ENCODE results near the gene DNAAF2. TPM values are rescaled to one million over a fixed set of nuclear protein-coding genes. Genes with fewer than 3 reads are reported as not detected.

DNAAF2 gene
- total and polyA plus RNA-seq, 2 of the 8 experiments (the other 6 are each of a cell fraction or from before 2014, with no cell fraction given): 12.2 to 30.0 TPM

DNA sequence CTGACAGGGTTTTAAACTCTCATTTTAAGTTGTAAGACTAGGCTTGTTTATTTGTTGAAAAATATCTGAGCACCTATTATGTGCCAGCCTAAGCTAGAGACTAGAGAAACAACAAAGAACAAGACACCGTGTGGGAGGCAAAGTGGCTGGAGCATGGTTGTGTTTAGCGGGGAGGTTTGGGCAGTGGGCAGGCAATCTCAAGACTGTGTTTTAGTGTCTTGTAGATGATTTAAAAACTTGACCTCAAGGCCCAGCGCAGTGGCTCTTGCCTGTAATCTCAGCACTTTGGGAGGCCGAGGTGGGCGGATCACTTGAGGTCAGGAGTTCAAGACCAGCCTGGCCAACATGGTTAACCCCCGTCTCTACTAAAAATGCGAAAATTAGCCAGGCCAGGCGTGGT is 22.4 kb downstream of the DNAAF2 start (continued):
- TF ChIP-seq TAF7 (optimal IDR thresholded peaks at IDR 0.05; ENCODE audit: borderline replicate concordance, low read depth, low read length): no peak
- no peak for TF ChIP-seq RNF2 (IDR thresholded peaks at IDR 0.05; ENCODE audit: borderline replicate concordance, low read depth, low read length, missing control alignments, poor library complexity, severe bottlenecking)
- TF ChIP-seq, protein P1, sequence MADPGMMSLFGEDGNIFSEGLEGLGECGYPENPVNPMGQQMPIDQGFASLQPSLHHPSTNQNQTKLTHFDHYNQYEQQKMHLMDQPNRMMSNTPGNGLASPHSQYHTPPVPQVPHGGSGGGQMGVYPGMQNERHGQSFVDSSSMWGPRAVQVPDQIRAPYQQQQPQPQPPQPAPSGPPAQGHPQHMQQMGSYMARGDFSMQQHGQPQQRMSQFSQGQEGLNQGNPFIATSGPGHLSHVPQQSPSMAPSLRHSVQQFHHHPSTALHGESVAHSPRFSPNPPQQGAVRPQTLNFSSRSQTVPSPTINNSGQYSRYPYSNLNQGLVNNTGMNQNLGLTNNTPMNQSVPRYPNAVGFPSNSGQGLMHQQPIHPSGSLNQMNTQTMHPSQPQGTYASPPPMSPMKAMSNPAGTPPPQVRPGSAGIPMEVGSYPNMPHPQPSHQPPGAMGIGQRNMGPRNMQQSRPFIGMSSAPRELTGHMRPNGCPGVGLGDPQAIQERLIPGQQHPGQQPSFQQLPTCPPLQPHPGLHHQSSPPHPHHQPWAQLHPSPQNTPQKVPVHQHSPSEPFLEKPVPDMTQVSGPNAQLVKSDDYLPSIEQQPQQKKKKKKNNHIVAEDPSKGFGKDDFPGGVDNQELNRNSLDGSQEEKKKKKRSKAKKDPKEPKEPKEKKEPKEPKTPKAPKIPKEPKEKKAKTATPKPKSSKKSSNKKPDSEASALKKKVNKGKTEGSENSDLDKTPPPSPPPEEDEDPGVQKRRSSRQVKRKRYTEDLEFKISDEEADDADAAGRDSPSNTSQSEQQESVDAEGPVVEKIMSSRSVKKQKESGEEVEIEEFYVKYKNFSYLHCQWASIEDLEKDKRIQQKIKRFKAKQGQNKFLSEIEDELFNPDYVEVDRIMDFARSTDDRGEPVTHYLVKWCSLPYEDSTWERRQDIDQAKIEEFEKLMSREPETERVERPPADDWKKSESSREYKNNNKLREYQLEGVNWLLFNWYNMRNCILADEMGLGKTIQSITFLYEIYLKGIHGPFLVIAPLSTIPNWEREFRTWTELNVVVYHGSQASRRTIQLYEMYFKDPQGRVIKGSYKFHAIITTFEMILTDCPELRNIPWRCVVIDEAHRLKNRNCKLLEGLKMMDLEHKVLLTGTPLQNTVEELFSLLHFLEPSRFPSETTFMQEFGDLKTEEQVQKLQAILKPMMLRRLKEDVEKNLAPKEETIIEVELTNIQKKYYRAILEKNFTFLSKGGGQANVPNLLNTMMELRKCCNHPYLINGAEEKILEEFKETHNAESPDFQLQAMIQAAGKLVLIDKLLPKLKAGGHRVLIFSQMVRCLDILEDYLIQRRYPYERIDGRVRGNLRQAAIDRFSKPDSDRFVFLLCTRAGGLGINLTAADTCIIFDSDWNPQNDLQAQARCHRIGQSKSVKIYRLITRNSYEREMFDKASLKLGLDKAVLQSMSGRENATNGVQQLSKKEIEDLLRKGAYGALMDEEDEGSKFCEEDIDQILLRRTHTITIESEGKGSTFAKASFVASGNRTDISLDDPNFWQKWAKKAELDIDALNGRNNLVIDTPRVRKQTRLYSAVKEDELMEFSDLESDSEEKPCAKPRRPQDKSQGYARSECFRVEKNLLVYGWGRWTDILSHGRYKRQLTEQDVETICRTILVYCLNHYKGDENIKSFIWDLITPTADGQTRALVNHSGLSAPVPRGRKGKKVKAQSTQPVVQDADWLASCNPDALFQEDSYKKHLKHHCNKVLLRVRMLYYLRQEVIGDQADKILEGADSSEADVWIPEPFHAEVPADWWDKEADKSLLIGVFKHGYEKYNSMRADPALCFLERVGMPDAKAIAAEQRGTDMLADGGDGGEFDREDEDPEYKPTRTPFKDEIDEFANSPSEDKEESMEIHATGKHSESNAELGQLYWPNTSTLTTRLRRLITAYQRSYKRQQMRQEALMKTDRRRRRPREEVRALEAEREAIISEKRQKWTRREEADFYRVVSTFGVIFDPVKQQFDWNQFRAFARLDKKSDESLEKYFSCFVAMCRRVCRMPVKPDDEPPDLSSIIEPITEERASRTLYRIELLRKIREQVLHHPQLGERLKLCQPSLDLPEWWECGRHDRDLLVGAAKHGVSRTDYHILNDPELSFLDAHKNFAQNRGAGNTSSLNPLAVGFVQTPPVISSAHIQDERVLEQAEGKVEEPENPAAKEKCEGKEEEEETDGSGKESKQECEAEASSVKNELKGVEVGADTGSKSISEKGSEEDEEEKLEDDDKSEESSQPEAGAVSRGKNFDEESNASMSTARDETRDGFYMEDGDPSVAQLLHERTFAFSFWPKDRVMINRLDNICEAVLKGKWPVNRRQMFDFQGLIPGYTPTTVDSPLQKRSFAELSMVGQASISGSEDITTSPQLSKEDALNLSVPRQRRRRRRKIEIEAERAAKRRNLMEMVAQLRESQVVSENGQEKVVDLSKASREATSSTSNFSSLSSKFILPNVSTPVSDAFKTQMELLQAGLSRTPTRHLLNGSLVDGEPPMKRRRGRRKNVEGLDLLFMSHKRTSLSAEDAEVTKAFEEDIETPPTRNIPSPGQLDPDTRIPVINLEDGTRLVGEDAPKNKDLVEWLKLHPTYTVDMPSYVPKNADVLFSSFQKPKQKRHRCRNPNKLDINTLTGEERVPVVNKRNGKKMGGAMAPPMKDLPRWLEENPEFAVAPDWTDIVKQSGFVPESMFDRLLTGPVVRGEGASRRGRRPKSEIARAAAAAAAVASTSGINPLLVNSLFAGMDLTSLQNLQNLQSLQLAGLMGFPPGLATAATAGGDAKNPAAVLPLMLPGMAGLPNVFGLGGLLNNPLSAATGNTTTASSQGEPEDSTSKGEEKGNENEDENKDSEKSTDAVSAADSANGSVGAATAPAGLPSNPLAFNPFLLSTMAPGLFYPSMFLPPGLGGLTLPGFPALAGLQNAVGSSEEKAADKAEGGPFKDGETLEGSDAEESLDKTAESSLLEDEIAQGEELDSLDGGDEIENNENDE (IDR thresholded peaks at IDR 0.05; ENCODE audit: insufficient replicate concordance, low read length): no peak

Measured in H1 (cell line).